GM12878 (cell line): ENCODE measurements around the gene LRRK1. TPM values are rescaled to one million over a fixed set of nuclear protein-coding genes. Genes with fewer than 3 reads are reported as not detected.

Experiments
- ATAC-seq: fragments of 200-7000 bp; cut with Tn5 transposase; 3 replicates; pipeline ENCODE4 v1.9.1; 2020; ENCODE audit warnings: mild to moderate bottlenecking, moderate library complexity
- BruUV-seq: library from RNA; stranded (reverse); fragments of 400-500 nt; replicated peaks from 2 replicates; lab custom pipeline; 2021; lab: Mats Ljungman, UMichigan
- CTCF ChIA-PET: fragments of 300-600 bp; sonication (Branson Sonifier 250); formaldehyde crosslinking; extraction: SDS; loops from one replicate; lab custom pipeline; 2021; ENCODE audit warnings: inconsistent platforms; lab: Yijun Ruan, JAX
- POLR2A ChIA-PET: fragments of 350-600 bp; formaldehyde crosslinking; extraction: SDS; loops from one replicate; lab custom pipeline; 2021; ENCODE audit warnings: inconsistent platforms; lab: Charles Lee
- RAD21 ChIA-PET: fragments of 300-600 bp; sonication (Branson Sonifier 250); formaldehyde crosslinking; loops from one replicate; lab custom pipeline; 2023; ENCODE audit warnings: antibody characterized with exemption; ENCODE audit not compliant: unreplicated experiment; lab: Charles Lee
- SMC1A ChIA-PET: fragments of 300-600 bp; sonication (Branson Sonifier 250); formaldehyde crosslinking; loops from one replicate; lab custom pipeline; 2023; ENCODE audit not compliant: unreplicated experiment, uncharacterized antibody; lab: Charles Lee
- DNase-seq: peaks from one replicate; pipeline ENCODE4 v3.0.0-alpha.2; 2011; ENCODE audit warnings: low read depth, low spot score
- FAIRE-seq: peaks from 3 replicates; lab custom pipeline; 2011; peaks lifted over from hg19 to GRCh38; lab: Jason Lieb, UNC
- H2AFZ ChIP-seq: 2 replicates; pipeline ENCODE4 v1.6.0; 2011; ENCODE audit warnings: low read depth, low read length, control low read depth; ENCODE audit not compliant: control insufficient read depth
- H3K27ac ChIP-seq: 2 replicates; pipeline ENCODE4 v1.5.1; 2011; ENCODE audit warnings: control low read depth; ENCODE audit not compliant: control insufficient read depth, insufficient read depth
- H3K27me3 ChIP-seq, 2 experiments: replicated peaks in 1 of 2; 2 replicates each; pipeline versions ENCODE4 v1.6.0 to v1.6.1; 2011; ENCODE audit warnings: low read length in 1 of 2; ENCODE audit not compliant: control insufficient read depth in 2 of 2, insufficient read depth in 2 of 2
- H3K36me3 ChIP-seq, 2 experiments: 2 replicates each; pipeline ENCODE4 v1.5.1; 2011; ENCODE audit warnings: low read length in 1 of 2; ENCODE audit not compliant: control insufficient read depth in 2 of 2, insufficient read depth in 2 of 2
- H3K4me1 ChIP-seq: 2 replicates; pipeline ENCODE4 v1.6.1; 2011; ENCODE audit warnings: mild to moderate bottlenecking, low read length, moderate library complexity, mixed read lengths; ENCODE audit not compliant: control insufficient read depth, insufficient read depth
- H3K4me2 ChIP-seq: 2 replicates; pipeline ENCODE4 v1.6.0; 2011; ENCODE audit warnings: control low read depth; ENCODE audit not compliant: control insufficient read depth, insufficient read depth
- H3K4me3 ChIP-seq: fragments of 200-600 bp; sonication (generic); 2 replicates; pipeline ENCODE4 v1.5.1; 2016
- H3K79me2 ChIP-seq: 2 replicates; pipeline ENCODE4 v1.6.0; 2011; ENCODE audit warnings: low read length; ENCODE audit not compliant: control insufficient read depth, insufficient read depth
- H3K9ac ChIP-seq: 2 replicates; pipeline ENCODE4 v1.8.0; 2011; ENCODE audit warnings: low read length, control low read depth, mixed read lengths; ENCODE audit not compliant: control insufficient read depth, insufficient read depth
- H3K9me3 ChIP-seq: replicated peaks from 3 replicates; pipeline ENCODE4 v1.5.1; 2011; ENCODE audit warnings: mild to moderate bottlenecking, low read length; ENCODE audit not compliant: control insufficient read depth, insufficient read depth
- H4K20me1 ChIP-seq: 2 replicates; pipeline ENCODE4 v1.6.0; 2011; ENCODE audit not compliant: control insufficient read depth, insufficient read depth
- ASH2L ChIP-seq: fragments of 300-600, 200-600 bp; sonication (generic); IDR thresholded peaks from 2 replicates; pipeline ENCODE4 v1.6.1; 2017; ENCODE audit warnings: low read depth, mild to moderate bottlenecking, borderline replicate concordance
- CBFB ChIP-seq: IDR thresholded peaks from 2 replicates; pipeline ENCODE4 v1.6.1; 2016; ENCODE audit warnings: antibody characterized with exemption, low read depth
- IKZF1 ChIP-seq: fragments of 450-650 bp; conservative IDR thresholded peaks from 2 replicates; pipeline ENCODE4 v1.6.1; 2017; ENCODE audit warnings: antibody characterized with exemption, mild to moderate bottlenecking
- RAD21 ChIP-seq: IDR thresholded peaks from 2 replicates; pipeline ENCODE4 v1.6.1; 2011; ENCODE audit warnings: mild to moderate bottlenecking, low read depth, low read length, moderate library complexity; ENCODE audit not compliant: insufficient read depth
- RUNX3 ChIP-seq: IDR thresholded peaks from 2 replicates; pipeline ENCODE4 v1.6.1; 2012; ENCODE audit warnings: low read length, inconsistent platforms
- ZNF384 ChIP-seq: IDR thresholded peaks from 2 replicates; pipeline ENCODE4 v1.6.1; 2012; ENCODE audit warnings: low read depth, mild to moderate bottlenecking, low read length, improper control_type of control experiment, borderline replicate concordance
- WGBS: methylation state at CpG from one replicate; pipeline ENCODE4 v1.1.6; 2016; ENCODE audit warnings: low lambda C conversion rate; ENCODE audit not compliant: insufficient replicate concordance, insufficient coverage; ENCODE audit errors: missing lambda C conversion rate; 5-methylcytosine and 5-hydroxymethylcytosine counted together
- in situ Hi-C: fragments of 300-500 bp; cut with MboI; formaldehyde crosslinking; loops from 9 replicates; pipeline ENCODE4 v1.14.3; 2018; ENCODE audit warnings: mixed read lengths
- intact Hi-C: fragments of 100-400 bp; cut with micrococcal nuclease; formaldehyde crosslinking; loops from one replicate; pipeline ENCODE4 v1.14.2; 2022; ENCODE audit not compliant: unreplicated experiment
- polyA plus RNA-seq, 11 experiments: library from polyadenylated mRNA; depleted of rRNA in 4 of 11; unstranded in 6 of 11; stranded (reverse) in 5 of 11; fragments of >200 nt; fragmentation: Nextera tagmentation in 4 of 11; fragmentation: Illumina TruSeq in 1 of 11; extraction: Ambion mirVana in 4 of 11; extraction: Trizol in 1 of 11; gene quantifications; 1 replicate in 1 of 11; 2 replicates in 10 of 11; pipeline versions ENCODE4 v1.2.1 to v1.2.3, GENCODE V29; 2011 to 2016; ENCODE audit warnings: inconsistent platforms in 2 of 11, missing spikeins in 2 of 11, low read depth in 1 of 11
- total RNA-seq, 4 experiments: library from RNA; depleted of rRNA in 3 of 4; stranded (reverse); fragments of >200 nt in 3 of 4; fragmentation: Illumina TruSeq in 1 of 4; extraction: Trizol in 1 of 4; gene quantifications; 2 replicates each; pipeline versions ENCODE4 v1.2.1 to v1.2.3, GENCODE V29; 2013 to 2021
- TF ChIP-seq, protein P1 (sequence below), 3 experiments: IDR thresholded peaks in 2 of 3; conservative IDR thresholded peaks in 1 of 3; 2 replicates each; pipeline ENCODE4 v1.5.1; 2011; ENCODE audit warnings: low read depth in 3 of 3, low read length in 3 of 3, mild to moderate bottlenecking in 3 of 3, control low read depth in 2 of 3, moderate library complexity in 2 of 3, inconsistent platforms in 1 of 3, mixed read lengths in 1 of 3; ENCODE audit not compliant: control insufficient read depth in 2 of 3, insufficient read depth in 1 of 3; ENCODE audit errors: extremely low read depth in 1 of 3
- TF ChIP-seq, protein P2 (sequence below): fragments of 150-350 bp; IDR thresholded peaks from 2 replicates; pipeline ENCODE4 v1.6.1; 2016; ENCODE audit warnings: low read depth, low read length

The LRRK1 gene
- total and polyA plus RNA-seq, 10 of the 15 experiments (the other 5 are each of a cell fraction or from before 2014, with no cell fraction given) = 2.2 to 58.3 (median 17.9) TPM

DNA sequence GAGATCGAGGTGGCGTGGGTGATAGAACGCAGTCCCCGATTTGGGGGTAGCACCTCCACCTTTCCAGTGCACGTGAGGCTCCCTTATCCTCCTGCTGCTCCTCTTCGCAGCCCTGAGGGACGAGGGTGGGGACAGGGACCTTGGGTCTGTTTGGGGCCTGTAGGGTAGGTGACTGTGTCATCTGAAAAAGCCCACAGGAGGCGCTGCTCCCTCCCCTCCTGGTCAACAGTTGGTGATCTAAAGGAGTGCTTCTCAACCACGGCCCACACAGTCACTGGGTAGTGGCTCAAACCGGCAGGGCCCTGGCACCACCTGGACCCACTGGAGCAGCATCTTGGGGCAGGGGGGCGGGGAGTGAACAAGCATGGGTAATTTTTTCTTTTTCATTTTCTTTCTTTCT lies 7.1 kb downstream of the LRRK1 start:
- Histone ChIP-seq H3K79me2 (peaks cover 54% of the 10 kb centered on the region), H3K9ac (no peak overlapping the region), H3K27me3 (no peaks in the 10 kb centered on the region), H3K4me2 (peak overlapping the region; percentile 13; the same call in 1 of the 2 replicates), H3K27ac (no peak overlapping the region; the same call in 1 of the 2 replicates), H3K9me3 (no peaks in the 10 kb centered on the region), H3K4me1 (peaks cover 59% of the 10 kb centered on the region), H2AFZ (no peak overlapping the region), H4K20me1 (no peaks in the 10 kb centered on the region), H3K4me3 (no peak overlapping the region), H3K36me3 (peaks cover 16 to 23% of the 10 kb centered on the region in 2 experiments)
- CTCF ChIA-PET = interaction anchor here (1.4 to 5.1 kb wide), 4 partner anchors 16 to 318 kb away, joined by 3 to 51 read pairs (median 21); no protein-coding TSS in a partner anchor
- RAD21 ChIA-PET = interaction anchor here (0.9 to 6.0 kb wide), 10 partner anchors 7 to 82 kb away, joined by 3 to 76 read pairs (median 8); partner anchors contain the start of gene LRRK1
- intact Hi-C loops = loop anchor here (2.0 kb wide), 1 partner anchor 15 kb away; no protein-coding TSS in a partner anchor
- FAIRE-seq (no peak), DNase-seq (no peak), ATAC-seq (peak; percentile 68)
- BruUV-seq = no TSS peak
- in situ Hi-C loops = loop anchor here (25.0 kb wide), 1 partner anchor 1414 kb away; no protein-coding TSS in a partner anchor
- POLR2A ChIA-PET = interaction anchor here (1.6 to 5.3 kb wide), 3 partner anchors 11 to 18 kb away, joined by 4 to 50 read pairs (median 7); no protein-coding TSS in a partner anchor
- 70% methylated on average over 11 of the region's 11 CpGs for WGBS
- TF ChIP-seq RUNX3 (peak; percentile 25; the same call in 1 of the 2 replicates), ASH2L (no peak), CBFB (no peak), RAD21 (peak; percentile 37), ZNF384 (no peak), IKZF1 (no peak)
- TF ChIP-seq, protein P1, sequence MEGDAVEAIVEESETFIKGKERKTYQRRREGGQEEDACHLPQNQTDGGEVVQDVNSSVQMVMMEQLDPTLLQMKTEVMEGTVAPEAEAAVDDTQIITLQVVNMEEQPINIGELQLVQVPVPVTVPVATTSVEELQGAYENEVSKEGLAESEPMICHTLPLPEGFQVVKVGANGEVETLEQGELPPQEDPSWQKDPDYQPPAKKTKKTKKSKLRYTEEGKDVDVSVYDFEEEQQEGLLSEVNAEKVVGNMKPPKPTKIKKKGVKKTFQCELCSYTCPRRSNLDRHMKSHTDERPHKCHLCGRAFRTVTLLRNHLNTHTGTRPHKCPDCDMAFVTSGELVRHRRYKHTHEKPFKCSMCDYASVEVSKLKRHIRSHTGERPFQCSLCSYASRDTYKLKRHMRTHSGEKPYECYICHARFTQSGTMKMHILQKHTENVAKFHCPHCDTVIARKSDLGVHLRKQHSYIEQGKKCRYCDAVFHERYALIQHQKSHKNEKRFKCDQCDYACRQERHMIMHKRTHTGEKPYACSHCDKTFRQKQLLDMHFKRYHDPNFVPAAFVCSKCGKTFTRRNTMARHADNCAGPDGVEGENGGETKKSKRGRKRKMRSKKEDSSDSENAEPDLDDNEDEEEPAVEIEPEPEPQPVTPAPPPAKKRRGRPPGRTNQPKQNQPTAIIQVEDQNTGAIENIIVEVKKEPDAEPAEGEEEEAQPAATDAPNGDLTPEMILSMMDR (IDR thresholded peaks at IDR 0.05 in 2 of 3, conservative IDR thresholded peaks at IDR 0.05 in 1 of 3; ENCODE audit: control insufficient read depth in 2 of 3, extremely low read depth in 1 of 3, insufficient read depth in 1 of 3, low read depth in 3 of 3, low read length in 3 of 3) = peak; percentile 23 to 60 (median 51); a peak in 4 of 6 replicates
- TF ChIP-seq, protein P2, sequence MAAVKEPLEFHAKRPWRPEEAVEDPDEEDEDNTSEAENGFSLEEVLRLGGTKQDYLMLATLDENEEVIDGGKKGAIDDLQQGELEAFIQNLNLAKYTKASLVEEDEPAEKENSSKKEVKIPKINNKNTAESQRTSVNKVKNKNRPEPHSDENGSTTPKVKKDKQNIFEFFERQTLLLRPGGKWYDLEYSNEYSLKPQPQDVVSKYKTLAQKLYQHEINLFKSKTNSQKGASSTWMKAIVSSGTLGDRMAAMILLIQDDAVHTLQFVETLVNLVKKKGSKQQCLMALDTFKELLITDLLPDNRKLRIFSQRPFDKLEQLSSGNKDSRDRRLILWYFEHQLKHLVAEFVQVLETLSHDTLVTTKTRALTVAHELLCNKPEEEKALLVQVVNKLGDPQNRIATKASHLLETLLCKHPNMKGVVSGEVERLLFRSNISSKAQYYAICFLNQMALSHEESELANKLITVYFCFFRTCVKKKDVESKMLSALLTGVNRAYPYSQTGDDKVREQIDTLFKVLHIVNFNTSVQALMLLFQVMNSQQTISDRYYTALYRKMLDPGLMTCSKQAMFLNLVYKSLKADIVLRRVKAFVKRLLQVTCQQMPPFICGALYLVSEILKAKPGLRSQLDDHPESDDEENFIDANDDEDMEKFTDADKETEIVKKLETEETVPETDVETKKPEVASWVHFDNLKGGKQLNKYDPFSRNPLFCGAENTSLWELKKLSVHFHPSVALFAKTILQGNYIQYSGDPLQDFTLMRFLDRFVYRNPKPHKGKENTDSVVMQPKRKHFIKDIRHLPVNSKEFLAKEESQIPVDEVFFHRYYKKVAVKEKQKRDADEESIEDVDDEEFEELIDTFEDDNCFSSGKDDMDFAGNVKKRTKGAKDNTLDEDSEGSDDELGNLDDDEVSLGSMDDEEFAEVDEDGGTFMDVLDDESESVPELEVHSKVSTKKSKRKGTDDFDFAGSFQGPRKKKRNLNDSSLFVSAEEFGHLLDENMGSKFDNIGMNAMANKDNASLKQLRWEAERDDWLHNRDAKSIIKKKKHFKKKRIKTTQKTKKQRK = no peak
- SMC1A ChIA-PET = interaction anchor here (1.9 to 5.9 kb wide), 4 partner anchors 9 to 81 kb away, joined by 8 to 55 read pairs (median 28); partner anchors contain the start of gene LRRK1
